HepG2 (cell line): Measurements from ENCODE around the gene XG. TPM values are rescaled to one million over a fixed set of nuclear protein-coding genes. Genes with fewer than 3 reads are reported as not detected.

Source experiments
- ETV6 ChIP-seq: sonication (generic); formaldehyde crosslinking; conservative IDR thresholded peaks from 2 replicates; pipeline ENCODE4 v1.4.0; 2020; ENCODE audit warnings: missing genetic modification reagents
- FOSL2 ChIP-seq: sonication (generic); formaldehyde crosslinking; IDR thresholded peaks from 2 replicates; pipeline ENCODE4 v1.4.0; 2020; ENCODE audit warnings: missing genetic modification reagents
- FOXP4 ChIP-seq: sonication (generic); formaldehyde crosslinking; IDR thresholded peaks from 2 replicates; pipeline ENCODE4 v1.4.0; 2020; ENCODE audit warnings: missing genetic modification reagents
- GABPB1 ChIP-seq: IDR thresholded peaks from 2 replicates; pipeline ENCODE4 v1.6.1; 2016; ENCODE audit warnings: mild to moderate bottlenecking, missing genetic modification reagents, moderate library complexity, missing compliant biosample characterization
- HNRNPH1 ChIP-seq: fragments of 200-400 bp; formaldehyde crosslinking; optimal IDR thresholded peaks from 2 replicates; pipeline ENCODE3; 2017; ENCODE audit warnings: mild to moderate bottlenecking, low read depth, low read length
- KLF15 ChIP-seq: sonication (generic); formaldehyde crosslinking; IDR thresholded peaks from 2 replicates; pipeline ENCODE4 v1.8.1; 2023; ENCODE audit warnings: borderline replicate concordance, mild to moderate bottlenecking, inconsistent platforms, missing genetic modification reagents, mixed read lengths
- KMT2B ChIP-seq: IDR thresholded peaks from 2 replicates; pipeline ENCODE4 v1.6.1; 2016; ENCODE audit warnings: missing genetic modification reagents, missing compliant biosample characterization
- MAFK ChIP-seq, 2 experiments: IDR thresholded peaks in 1 of 2; conservative IDR thresholded peaks in 1 of 2; 2 replicates each; pipeline ENCODE4 v1.6.1; 2011; ENCODE audit warnings: improper control_type of control experiment in 2 of 2, low read length in 2 of 2
- MTA1 ChIP-seq: sonication (generic); formaldehyde crosslinking; IDR thresholded peaks from 2 replicates; pipeline ENCODE4 v1.4.0; 2020; ENCODE audit warnings: missing genetic modification reagents, mild to moderate bottlenecking, borderline replicate concordance
- MXD4 ChIP-seq: IDR thresholded peaks from 2 replicates; pipeline ENCODE4 v1.6.1; 2016; ENCODE audit warnings: mild to moderate bottlenecking, missing biosample characterization, missing genetic modification reagents
- NBN ChIP-seq: fragments of 450-650 bp; conservative IDR thresholded peaks from 2 replicates; pipeline ENCODE4 v1.6.1; 2017
- RBM39 ChIP-seq: fragments of 200-400 bp; formaldehyde crosslinking; IDR thresholded peaks from one replicate; pipeline ENCODE4 v1.6.1; 2018; ENCODE audit warnings: antibody characterized with exemption, mild to moderate bottlenecking, low read depth, low read length; ENCODE audit not compliant: poor library complexity, severe bottlenecking
- SALL1 ChIP-seq: sonication (generic); formaldehyde crosslinking; IDR thresholded peaks from 2 replicates; pipeline ENCODE4 v1.8.0; 2022; ENCODE audit warnings: mild to moderate bottlenecking, missing genetic modification reagents
- SP1 ChIP-seq, 2 experiments: fragments of 450-650 bp in 1 of 2; sonication (generic) in 1 of 2; formaldehyde crosslinking in 1 of 2; IDR thresholded peaks; 2 replicates each; pipeline versions ENCODE4 v1.4.0 to v1.6.1; 2016 to 2020; ENCODE audit warnings: missing genetic modification reagents in 1 of 2
- SRY ChIP-seq: sonication (generic); formaldehyde crosslinking; IDR thresholded peaks from 2 replicates; pipeline ENCODE4 v1.8.0; 2022; ENCODE audit warnings: mild to moderate bottlenecking, missing genetic modification reagents
- ZBTB1 ChIP-seq: sonication (generic); formaldehyde crosslinking; IDR thresholded peaks from 2 replicates; pipeline ENCODE4 v1.4.0; 2020; ENCODE audit warnings: missing genetic modification reagents, borderline replicate concordance
- ZFP41 ChIP-seq: sonication (generic); formaldehyde crosslinking; IDR thresholded peaks from 2 replicates; pipeline ENCODE4 v1.4.0; 2020; ENCODE audit warnings: mild to moderate bottlenecking, missing genetic modification reagents, borderline replicate concordance
- ZNF558 ChIP-seq: sonication (generic); formaldehyde crosslinking; IDR thresholded peaks from 2 replicates; pipeline ENCODE4 v1.9.0; 2022; ENCODE audit warnings: mild to moderate bottlenecking, missing genetic modification reagents, borderline replicate concordance
- ZNF563 ChIP-seq: sonication (generic); formaldehyde crosslinking; IDR thresholded peaks from 2 replicates; pipeline ENCODE4 v1.8.0; 2022; ENCODE audit warnings: mild to moderate bottlenecking, moderate library complexity, missing genetic modification reagents
- ZNF605 ChIP-seq: sonication (generic); formaldehyde crosslinking; IDR thresholded peaks from 2 replicates; pipeline ENCODE4 v1.8.0; 2022; ENCODE audit warnings: mild to moderate bottlenecking, missing genetic modification reagents
- ZNF670 ChIP-seq: sonication (generic); formaldehyde crosslinking; IDR thresholded peaks from 2 replicates; pipeline ENCODE4 v1.8.0; 2022; ENCODE audit warnings: mild to moderate bottlenecking, missing genetic modification reagents, borderline replicate concordance
- ZNF841 ChIP-seq: sonication (generic); formaldehyde crosslinking; IDR thresholded peaks from 2 replicates; pipeline ENCODE4 v1.8.1; 2023; ENCODE audit warnings: missing genetic modification reagents, borderline replicate concordance
- ZSCAN9 ChIP-seq: IDR thresholded peaks from 2 replicates; pipeline ENCODE4 v1.6.1; 2016; ENCODE audit warnings: borderline replicate concordance
- polyA plus RNA-seq, 8 experiments: library from polyadenylated mRNA; depleted of rRNA in 3 of 8; stranded (reverse) in 7 of 8; unstranded in 1 of 8; fragments of >200 nt; fragmentation: Illumina TruSeq in 4 of 8; extraction: Trizol in 4 of 8; gene quantifications; 2 replicates each; pipeline versions ENCODE4 v1.2.1 to v1.2.3, GENCODE V29; 2011 to 2016; ENCODE audit warnings: low read depth in 4 of 8, missing spikeins in 1 of 8, mixed read lengths in 1 of 8; ENCODE audit not compliant: insufficient read depth in 1 of 8
- total RNA-seq, 5 experiments: library from RNA; depleted of rRNA; stranded (reverse); fragments of >200 nt; fragmentation: Illumina TruSeq; extraction: Trizol; gene quantifications; 2 replicates each; pipeline ENCODE4 v1.2.3, GENCODE V29; 2016; ENCODE audit warnings: low read depth in 1 of 5
- TF ChIP-seq, protein P1 (sequence below), 2 experiments: sonication (generic) in 1 of 2; formaldehyde crosslinking in 1 of 2; IDR thresholded peaks; 2 replicates each; pipeline versions ENCODE4 v1.6.1 to v1.9.0; 2014 to 2022; ENCODE audit warnings: antibody characterized with exemption in 1 of 2, borderline replicate concordance in 1 of 2, inconsistent platforms in 1 of 2, low read depth in 1 of 2, missing genetic modification reagents in 1 of 2

XG gene
- total and polyA plus RNA-seq, 2 of the 13 experiments (the other 11 are each of a cell fraction or from before 2014, with no cell fraction given): not detected

GRCh38 chrX:2707334-2707760 is 44.5 kb upstream of the XG start (continued):
- TF ChIP-seq ZNF841 (CRISPR knock-in tag): no peak
- TF ChIP-seq ZNF558 (CRISPR knock-in tag): no peak
- no peak for TF ChIP-seq KMT2B (CRISPR knock-in tag)
- peak; percentile 35; the same call in 1 of the 2 replicates for TF ChIP-seq ZNF670 (CRISPR knock-in tag)
- TF ChIP-seq ZNF563: no peak
- peak; percentile 53; the same call in 1 of the 2 replicates for TF ChIP-seq MXD4 (CRISPR knock-in tag)
- TF ChIP-seq GABPB1 (CRISPR knock-in tag): no peak
- TF ChIP-seq, protein P1, sequence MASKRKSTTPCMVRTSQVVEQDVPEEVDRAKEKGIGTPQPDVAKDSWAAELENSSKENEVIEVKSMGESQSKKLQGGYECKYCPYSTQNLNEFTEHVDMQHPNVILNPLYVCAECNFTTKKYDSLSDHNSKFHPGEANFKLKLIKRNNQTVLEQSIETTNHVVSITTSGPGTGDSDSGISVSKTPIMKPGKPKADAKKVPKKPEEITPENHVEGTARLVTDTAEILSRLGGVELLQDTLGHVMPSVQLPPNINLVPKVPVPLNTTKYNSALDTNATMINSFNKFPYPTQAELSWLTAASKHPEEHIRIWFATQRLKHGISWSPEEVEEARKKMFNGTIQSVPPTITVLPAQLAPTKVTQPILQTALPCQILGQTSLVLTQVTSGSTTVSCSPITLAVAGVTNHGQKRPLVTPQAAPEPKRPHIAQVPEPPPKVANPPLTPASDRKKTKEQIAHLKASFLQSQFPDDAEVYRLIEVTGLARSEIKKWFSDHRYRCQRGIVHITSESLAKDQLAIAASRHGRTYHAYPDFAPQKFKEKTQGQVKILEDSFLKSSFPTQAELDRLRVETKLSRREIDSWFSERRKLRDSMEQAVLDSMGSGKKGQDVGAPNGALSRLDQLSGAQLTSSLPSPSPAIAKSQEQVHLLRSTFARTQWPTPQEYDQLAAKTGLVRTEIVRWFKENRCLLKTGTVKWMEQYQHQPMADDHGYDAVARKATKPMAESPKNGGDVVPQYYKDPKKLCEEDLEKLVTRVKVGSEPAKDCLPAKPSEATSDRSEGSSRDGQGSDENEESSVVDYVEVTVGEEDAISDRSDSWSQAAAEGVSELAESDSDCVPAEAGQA (IDR thresholded peaks at IDR 0.05; ENCODE audit: low read depth): no peak
- TF ChIP-seq, protein P1 (CRISPR knock-in tag; IDR thresholded peaks at IDR 0.05; ENCODE audit: borderline replicate concordance): no peak
- TF ChIP-seq SALL1 (CRISPR knock-in tag): peak; percentile 50
- 0 out of 2 replicates have a peak, but pooled peaks have one; percentile 5 for TF ChIP-seq SRY (CRISPR knock-in tag)
- no peak for TF ChIP-seq ZFP41 (CRISPR knock-in tag)
- 0 out of 2 replicates have a peak, but pooled peaks have one; percentile 20 for TF ChIP-seq FOXP4 (CRISPR knock-in tag)
- TF ChIP-seq ZNF605 (CRISPR knock-in tag): no peak
- no peak for TF ChIP-seq ETV6 (CRISPR knock-in tag)
- TF ChIP-seq SP1 (IDR thresholded peaks at IDR 0.05): no peak
- no peak for TF ChIP-seq SP1 (CRISPR knock-in tag; IDR thresholded peaks at IDR 0.05)
- TF ChIP-seq NBN: no peak
- TF ChIP-seq HNRNPH1: no peak
- TF ChIP-seq ZSCAN9: 0 out of 2 replicates have a peak, but pooled peaks have one; percentile 54
- no peak for TF ChIP-seq MTA1 (CRISPR knock-in tag)
- TF ChIP-seq RBM39: no peak
- peak; percentile 82 for TF ChIP-seq FOSL2
- TF ChIP-seq ZBTB1: no peak
- TF ChIP-seq KLF15 (CRISPR knock-in tag): no peak
- peak; percentile 30 to 47; a peak in 2 of 4 replicates for TF ChIP-seq MAFK (conservative IDR thresholded peaks at IDR 0.05 in 1 of 2, IDR thresholded peaks at IDR 0.05 in 1 of 2; ENCODE audit: low read length in 2 of 2)
